NCI-H1694 treated with DMSO at 0.1 percent for 48 hours (cell line): ENCODE measurements around the gene BHLHE23.

Experiments
- DNase-seq: peaks from one replicate; lab custom pipeline; 2025; lab: John Stamatoyannopoulos, UW

Gene BHLHE23

DNA sequence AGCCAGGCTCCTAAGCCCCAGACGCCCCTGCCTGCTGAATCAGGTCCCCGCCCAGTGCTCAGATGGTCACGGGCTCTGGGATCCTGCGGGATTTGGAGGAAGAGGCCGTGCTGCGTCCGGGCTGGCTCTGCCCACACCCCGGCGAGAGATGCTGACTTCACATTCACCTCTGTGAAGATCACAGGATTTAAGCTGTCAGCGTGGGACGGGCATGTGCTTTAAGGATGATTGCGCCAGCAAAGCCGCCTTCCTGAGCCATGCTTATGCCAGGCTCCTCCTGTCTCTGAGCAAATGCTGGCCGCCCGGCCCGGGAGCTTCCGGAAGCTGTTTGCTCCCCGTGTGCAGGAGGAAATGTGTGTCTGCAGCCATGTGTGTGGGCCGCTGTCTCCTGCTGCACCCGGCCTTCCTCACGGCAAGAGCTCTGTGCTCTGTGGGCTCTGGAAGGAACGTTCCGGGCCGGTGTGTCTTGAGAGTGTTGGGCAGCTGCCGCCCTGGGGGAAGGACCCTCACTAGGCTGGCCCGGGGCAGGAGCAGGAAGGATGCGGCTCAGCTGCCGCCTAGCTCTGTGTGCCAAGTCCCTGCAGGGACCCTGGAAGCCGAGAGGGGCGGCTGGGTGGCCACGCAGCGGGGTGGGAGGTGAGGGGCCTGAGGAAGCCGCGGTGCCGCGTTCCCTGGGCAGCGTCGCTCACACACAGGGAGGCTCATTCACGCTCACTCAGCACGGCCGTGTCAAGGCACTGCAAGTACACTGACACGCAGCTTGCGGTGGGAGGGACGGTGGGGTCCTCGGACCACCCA lies 19.0 kb upstream of the BHLHE23 start:
- DNase-seq, result no peak

DNA sequence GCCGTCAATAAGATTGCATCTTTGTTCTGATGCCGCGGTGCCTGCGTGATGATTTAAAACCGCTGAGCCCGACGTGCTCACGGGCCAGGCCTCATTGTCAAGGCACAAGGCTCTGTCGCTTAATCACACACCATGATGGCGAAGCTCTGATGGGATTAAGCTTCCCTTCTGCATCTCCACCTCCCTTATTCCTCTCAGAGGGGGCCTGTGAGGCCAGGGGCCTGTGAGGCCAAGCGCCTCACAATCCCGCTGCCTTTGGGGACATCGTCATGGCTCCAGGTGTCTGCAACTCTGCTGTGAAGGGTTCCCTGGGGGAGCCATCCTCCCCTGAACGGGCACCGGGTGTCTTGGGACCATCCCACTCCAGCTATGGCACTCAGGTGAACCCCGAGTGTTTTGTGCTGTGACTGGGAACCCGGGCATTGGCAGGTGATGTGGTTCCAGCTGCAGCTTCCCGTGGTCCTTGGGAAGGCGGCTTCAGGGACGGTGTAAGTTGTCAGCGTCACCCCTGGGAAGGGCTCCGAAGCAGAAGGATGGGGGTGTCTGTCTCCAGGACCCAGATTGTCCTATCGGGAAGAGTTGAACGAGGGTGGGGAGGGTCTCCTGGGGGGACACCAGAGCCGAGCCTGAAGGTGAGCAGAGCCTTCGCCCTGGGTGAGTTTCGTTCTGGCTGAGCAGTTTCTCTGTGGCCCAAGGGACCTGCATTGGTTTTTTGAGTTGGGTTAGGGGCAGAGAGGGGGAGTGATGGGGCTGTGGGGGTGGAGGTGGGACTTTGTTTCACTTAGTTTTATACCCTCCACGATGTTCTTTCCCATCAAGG lies 18.0 kb upstream of the BHLHE23 start:
- DNase-seq, result no peak

DNA sequence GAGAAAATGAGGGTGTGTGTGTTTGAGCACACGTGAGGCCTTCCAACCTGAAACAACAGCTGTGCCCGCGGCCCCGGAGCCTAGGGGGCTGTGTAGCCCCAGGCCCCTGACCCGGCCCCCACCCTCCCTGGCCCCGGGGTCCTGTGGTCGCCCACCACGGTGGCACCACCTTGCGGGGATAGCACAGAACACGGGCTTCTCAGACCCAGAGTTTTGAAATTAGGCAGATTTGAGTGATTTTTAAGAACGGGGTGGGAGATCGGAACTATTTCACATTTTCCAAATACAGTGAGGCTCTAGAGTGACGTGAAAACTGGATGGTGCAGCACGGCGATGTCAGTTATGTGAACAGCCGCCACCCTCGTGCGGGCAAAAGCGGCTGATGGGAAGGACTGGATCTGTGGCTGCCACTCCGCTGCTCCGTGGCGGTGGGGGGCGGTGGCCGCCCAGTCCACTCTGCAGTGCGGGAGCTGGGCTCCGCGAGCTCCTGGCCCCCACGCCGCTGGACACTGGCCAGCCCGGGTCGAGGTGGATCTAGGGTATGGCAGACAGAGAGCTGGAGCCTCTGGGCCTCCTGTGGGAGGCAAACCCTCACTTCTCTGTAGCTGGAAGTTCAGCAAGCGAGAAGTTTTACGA lies 17.3 kb upstream of the BHLHE23 start:
- no peak for DNase-seq

GRCh38 chr20:63023071-63023935 lies 16.5 kb upstream of the BHLHE23 start:
- no peak for DNase-seq

DNA sequence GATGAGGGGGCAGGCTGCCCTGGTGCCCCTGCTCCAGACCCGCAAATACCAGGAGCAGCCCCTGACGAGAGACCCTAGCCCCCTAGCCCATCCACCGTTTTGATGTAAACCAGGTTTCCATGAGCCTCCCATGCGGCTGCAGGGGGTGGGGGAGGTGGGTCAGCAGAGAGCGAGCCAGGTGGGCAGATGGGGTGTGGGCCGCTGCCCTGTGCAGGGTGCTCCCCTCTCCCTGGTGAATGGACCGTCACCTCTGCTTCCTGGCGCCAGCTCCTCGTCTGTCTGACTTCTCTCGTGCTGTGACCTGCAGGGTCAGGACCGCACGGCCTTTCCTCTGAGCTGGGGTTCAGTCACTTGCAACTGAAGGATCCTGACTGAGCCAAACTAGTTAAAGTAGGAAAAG lies 15.7 kb upstream of the BHLHE23 start:
- DNase-seq, result no peak

GRCh38 chr20:63021356-63022321 lies 14.9 kb upstream of the BHLHE23 start:
- no peak for DNase-seq

DNA sequence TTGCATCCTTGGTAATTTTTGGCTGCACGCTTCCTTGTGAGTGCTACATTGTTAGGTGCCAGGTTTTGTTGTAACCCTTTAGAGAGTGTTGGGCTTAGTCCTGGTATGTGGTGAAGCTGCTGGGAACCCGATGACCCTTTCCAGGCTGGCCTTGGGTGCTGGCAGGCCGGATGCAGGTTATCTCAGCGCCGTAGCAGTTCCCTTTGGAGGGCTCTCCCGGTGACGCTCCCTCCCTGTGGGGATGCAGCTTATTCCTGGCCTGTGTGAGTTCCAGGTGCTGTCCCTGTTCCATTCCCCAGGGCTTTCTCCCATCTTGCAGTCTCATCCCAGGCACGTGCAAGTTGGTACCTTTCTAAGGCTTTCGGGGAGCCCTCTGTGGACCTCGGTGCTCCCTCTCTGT lies 13.9 kb upstream of the BHLHE23 start:
- no peak for DNase-seq

GRCh38 chr20:63017826-63018411 lies 11.2 kb upstream of the BHLHE23 start:
- no peak for DNase-seq

- DNase-seq, result no peak
These were observed 10.5 kb upstream of the BHLHE23 start for GRCh38 chr20:63017076-63017825.

DNA sequence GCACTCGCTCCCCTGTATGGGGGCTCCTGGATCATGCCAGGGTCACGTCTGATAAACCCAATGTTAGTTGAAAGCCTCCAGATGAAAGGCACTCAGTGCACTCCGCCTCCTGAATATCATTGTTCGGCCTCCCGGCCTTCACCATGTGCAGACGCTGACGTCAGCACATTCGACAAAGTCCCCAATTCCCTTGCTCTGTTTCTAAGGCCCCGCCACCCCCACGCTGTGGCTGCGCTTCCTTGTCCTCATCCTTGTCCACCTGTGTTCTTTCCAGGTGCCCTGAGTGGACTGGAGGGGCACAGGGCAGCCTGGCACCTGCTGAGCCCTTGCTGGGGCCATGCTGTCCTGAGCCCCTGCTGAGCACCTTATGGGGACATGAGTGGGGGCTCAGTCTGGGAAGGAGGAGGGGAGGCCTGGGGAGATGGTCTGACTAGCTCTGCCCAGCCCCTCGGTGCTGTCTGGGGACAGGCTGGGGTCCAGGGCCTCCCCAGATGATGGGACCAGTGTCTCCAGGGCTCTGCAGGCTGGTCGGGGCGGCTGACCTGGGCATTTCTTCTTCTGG lies 9.8 kb upstream of the BHLHE23 start:
- no peak for DNase-seq

- DNase-seq, result no peak
These were observed 9.0 kb upstream of the BHLHE23 start for GRCh38 chr20:63015662-63016361.

GRCh38 chr20:63015147-63015661 lies 8.4 kb upstream of the BHLHE23 start:
- no peak for DNase-seq

DNA sequence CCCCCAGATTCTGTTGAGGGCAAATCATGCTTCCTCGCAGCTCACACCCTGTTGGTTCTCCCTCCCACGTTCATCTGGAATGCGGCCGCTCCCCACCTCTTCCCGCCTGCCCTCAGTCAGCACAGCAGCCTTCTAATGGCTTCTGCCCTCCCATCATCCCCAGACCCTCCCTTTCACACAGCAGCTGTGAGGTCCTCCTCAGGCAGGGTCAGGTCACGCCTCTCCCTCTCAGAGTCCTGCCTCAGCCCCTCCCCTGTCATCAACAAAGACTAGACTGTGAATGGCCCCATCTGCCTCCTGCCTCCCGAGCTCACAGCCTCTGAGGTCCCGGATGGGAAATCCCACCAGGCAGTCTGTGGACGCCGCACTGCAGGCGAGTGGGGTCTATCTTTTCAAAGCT lies 7.9 kb upstream of the BHLHE23 start:
- no peak for DNase-seq

DNA sequence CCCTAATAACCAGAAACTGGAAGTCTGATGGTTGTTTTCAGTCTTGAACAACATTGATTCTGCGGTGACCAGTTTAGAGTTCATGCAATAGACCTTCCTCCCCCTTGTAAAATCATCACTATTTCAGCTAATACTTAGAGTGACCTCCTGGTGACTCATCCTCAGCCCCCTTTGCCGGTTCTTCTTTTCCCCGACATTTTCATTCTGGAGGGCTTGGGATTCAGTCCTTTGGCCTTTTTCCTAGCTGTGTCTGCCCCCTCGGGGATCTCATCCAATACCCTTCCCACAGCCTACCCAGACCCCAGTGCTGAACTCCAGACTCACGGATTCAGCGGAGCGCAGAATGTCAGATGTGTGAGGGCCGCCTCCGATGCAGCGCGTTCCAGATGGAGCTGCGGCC lies 7.5 kb upstream of the BHLHE23 start:
- DNase-seq, result no peak

GRCh38 chr20:63013207-63013606 lies 6.4 kb upstream of the BHLHE23 start:
- DNase-seq, result no peak

- no peak for DNase-seq
These were observed 5.0 kb upstream of the BHLHE23 start for GRCh38 chr20:63011798-63012197.

GRCh38 chr20:63009988-63010769 lies 3.4 kb upstream of the BHLHE23 start:
- no peak for DNase-seq
